Activated CD4-positive, alpha-beta memory T cell treated with anti-CD3 and anti-CD28 coated beads for 36 hours (primary cell): ENCODE data around the gene ZBED3. TPM values are rescaled to one million over a fixed set of nuclear protein-coding genes. Genes with fewer than 3 reads are reported as not detected.
"Not testable (repeated sequence)": the region's sequence is repeated elsewhere in the genome, so short reads cannot be mapped to it uniquely, and the experiment has no call there.

Experiments
- CTCF ChIA-PET: fragments of 350-600 bp; sonication (Branson Sonifier 250); formaldehyde crosslinking; loops from one replicate; lab custom pipeline; 2021; ENCODE audit warnings: antibody characterized with exemption, inconsistent platforms; lab: Charles Lee
- POLR2A ChIA-PET: fragments of 350-600 bp; sonication (Branson Sonifier 250); formaldehyde crosslinking; loops from one replicate; lab custom pipeline; 2021; ENCODE audit warnings: antibody characterized with exemption; lab: Charles Lee
- DNase-seq: peaks from one replicate; pipeline ENCODE4 v3.0.0-alpha.2; 2020
- H3K27ac Mint-ChIP-seq: one replicate; pipeline ENCODE4 v1.8.0; 2021; ENCODE audit warnings: mixed read lengths
- H3K27me3 Mint-ChIP-seq: one replicate; pipeline ENCODE4 v1.8.0; 2021; ENCODE audit warnings: mixed read lengths
- H3K36me3 Mint-ChIP-seq: one replicate; pipeline ENCODE4 v1.8.0; 2021; ENCODE audit warnings: mixed read lengths
- H3K4me1 Mint-ChIP-seq: one replicate; pipeline ENCODE4 v1.8.0; 2021; ENCODE audit warnings: low read depth, mixed read lengths
- H3K4me3 Mint-ChIP-seq: one replicate; pipeline ENCODE4 v1.8.0; 2021; ENCODE audit warnings: mild to moderate bottlenecking, mixed read lengths
- H3K9me3 Mint-ChIP-seq: one replicate; pipeline ENCODE4 v1.8.0; 2021; ENCODE audit warnings: mixed read lengths
- intact Hi-C: fragments of 100-400 bp; cut with micrococcal nuclease; formaldehyde crosslinking; loops from one replicate; pipeline ENCODE4 v1.15.1; 2023
- total RNA-seq, 2 experiments: library from RNA; stranded (reverse); gene quantifications; one replicate each; pipeline ENCODE4 v1.2.3, GENCODE V29; 2021

Gene ZBED3
- total RNA-seq, 2 experiments from 2014 or later = 0.61 to 1.2 TPM

DNA sequence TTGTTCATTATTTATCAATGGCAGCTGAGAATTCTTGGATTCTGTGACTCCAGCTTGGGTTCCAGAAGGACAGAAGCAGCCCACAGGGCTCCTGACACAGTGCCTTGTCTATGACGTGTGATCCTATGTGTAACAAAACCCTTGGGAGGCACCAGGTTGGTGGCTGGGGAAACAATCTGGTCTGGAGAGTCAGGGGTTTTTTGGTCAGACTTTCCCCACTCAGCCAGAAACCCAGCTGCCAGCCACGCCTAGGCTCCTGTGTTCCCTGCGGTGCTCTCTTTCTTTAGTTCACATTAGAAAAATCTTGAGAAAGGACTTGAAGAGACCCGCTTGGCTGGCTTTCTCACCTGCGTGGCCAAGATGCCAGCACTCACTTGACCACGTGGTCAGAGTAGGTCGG, 15.5 kb upstream of the ZBED3 start:
- Mint-ChIP-seq H3K27ac (no peak overlapping the region), H3K36me3 (peaks cover 2% of the 10 kb centered on the region), H3K4me3 (no peak overlapping the region), H3K27me3 (no peaks in the 10 kb centered on the region), H3K9me3 (no peaks in the 10 kb centered on the region), H3K4me1 (peaks cover 4% of the 10 kb centered on the region)
- CTCF ChIA-PET = no interaction called here
- no peak for DNase-seq
- intact Hi-C loops = no loop called here
- POLR2A ChIA-PET = interaction anchor here (0.5 to 0.6 kb wide), 2 partner anchors 322 to 740 kb away, joined by 3 read pairs; no protein-coding TSS in a partner anchor

DNA sequence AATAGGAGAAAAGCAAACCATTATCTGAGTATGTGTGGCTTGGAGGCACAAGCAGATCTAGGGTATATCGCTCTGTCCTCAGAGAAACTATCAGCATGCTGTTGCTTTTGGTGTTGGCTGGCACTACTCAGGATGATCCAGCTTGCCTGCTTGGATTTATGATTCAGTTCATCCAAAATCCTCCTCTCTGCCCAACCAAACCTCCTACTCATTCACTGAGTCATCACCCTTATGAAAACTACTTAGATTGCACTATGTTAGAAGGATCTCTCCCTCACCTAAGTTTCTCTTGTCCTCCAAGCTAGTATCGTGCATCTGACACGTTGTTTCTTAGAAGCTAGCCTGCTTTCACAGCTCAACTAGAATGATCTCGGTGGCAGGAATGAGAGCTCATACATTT, 14.2 kb upstream of the ZBED3 start:
- no peaks in the 10 kb centered on the region for H3K36me3 Mint-ChIP-seq

DNA sequence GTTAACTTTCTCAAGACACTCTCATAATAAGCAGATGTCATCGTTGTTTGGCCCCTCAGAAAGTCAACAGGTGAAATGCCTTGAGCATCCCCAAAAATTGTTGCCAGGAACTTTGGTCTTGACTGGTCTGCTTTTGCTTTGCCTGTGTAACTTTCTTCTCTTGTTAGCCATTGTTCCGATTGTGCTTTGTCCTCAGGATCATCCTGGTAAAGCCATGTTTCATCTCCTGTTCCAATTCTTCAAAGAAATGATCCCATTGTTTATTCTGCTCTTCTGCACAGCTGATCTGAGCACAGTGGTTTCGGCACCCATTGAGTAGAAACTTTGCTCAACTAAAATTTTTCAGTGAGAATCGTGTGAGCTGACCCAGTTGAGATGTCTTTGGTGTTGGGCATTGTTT, 8.1 kb upstream of the ZBED3 start:
- no peaks in the 10 kb centered on the region for H3K36me3 Mint-ChIP-seq
- POLR2A ChIA-PET = no interaction called here
- no peaks in the 10 kb centered on the region for H3K27me3 Mint-ChIP-seq
- no peaks in the 10 kb centered on the region for H3K4me1 Mint-ChIP-seq
- no peak overlapping the region for H3K27ac Mint-ChIP-seq
- H3K4me3 Mint-ChIP-seq = no peak overlapping the region
- H3K9me3 Mint-ChIP-seq = no peaks in the 10 kb centered on the region
- no peak for DNase-seq
- intact Hi-C loops = no loop called here
- CTCF ChIA-PET = no interaction called here

More for the DNA sequence above, 14.2 kb upstream of the ZBED3 start:
- DNase-seq = no peak
- CTCF ChIA-PET = interaction anchor here (0.6 kb wide), 1 partner anchor 157 kb away, joined by 3 read pairs; no protein-coding TSS in a partner anchor
- POLR2A ChIA-PET = no interaction called here
- Mint-ChIP-seq H3K4me3 (no peak overlapping the region), H3K27me3 (no peaks in the 10 kb centered on the region), H3K9me3 (no peaks in the 10 kb centered on the region), H3K27ac (no peak overlapping the region), H3K4me1 (peaks cover 4% of the 10 kb centered on the region)
- intact Hi-C loops = no loop called here

DNA sequence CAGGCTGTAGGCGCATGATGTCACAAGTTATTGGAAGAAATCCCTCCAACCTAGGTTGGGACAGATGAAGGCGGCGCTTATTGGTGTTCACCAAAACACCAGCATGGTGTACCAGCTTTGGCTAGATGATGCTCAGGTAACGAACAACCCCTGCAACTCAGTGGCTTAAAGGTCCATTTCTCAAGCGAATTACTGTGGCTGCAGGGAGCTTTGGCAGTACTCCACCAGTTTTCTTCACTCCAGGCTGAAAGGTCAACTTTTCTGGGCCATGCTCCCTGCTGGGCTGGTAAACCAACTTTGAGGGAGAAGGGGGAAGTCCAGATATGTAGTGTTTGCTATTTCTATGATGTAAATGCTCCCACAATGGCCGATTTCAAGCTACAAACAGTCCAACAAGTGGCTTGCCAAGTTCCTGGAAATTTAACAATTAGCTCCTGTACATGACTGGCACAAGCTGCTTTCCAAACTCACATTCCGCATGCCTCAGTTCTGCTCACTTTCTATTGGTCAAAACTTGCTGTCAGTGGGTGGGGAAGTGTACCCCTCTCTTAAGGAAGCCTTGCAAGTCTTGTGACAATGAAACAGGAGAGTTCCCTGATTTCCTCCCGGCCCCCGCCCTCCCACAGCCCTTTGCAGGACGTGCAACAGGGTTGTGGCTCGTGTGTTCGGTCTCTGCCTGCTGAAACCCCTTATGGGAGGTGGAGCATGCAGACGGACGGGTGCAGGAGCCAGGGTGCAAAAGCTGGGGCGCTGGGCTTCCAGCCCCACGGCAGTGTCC, 588 bp upstream of the ZBED3 start:
- no peak for DNase-seq
- H3K27ac Mint-ChIP-seq = no peak overlapping the region
- H3K27me3 Mint-ChIP-seq = peaks cover 4% of the 10 kb centered on the region
- POLR2A ChIA-PET = interaction anchor here (0.9 to 1.4 kb wide), 2 partner anchors 10 to 58 kb away, joined by 3 to 4 read pairs; partner anchors contain the start of gene AGGF1
- CTCF ChIA-PET = interaction anchor here (1.6 to 3.1 kb wide), 2 partner anchors 10 to 55 kb away, joined by 3 to 38 read pairs; no protein-coding TSS in a partner anchor
- no peaks in the 10 kb centered on the region for H3K36me3 Mint-ChIP-seq
- intact Hi-C loops = loop anchor here (2.0 kb wide), 1 partner anchor 57 kb away; the partner anchor contains the start of gene AGGF1
- peak overlapping the region; percentile 80 for H3K4me3 Mint-ChIP-seq
- H3K4me1 Mint-ChIP-seq = peaks cover 13% of the 10 kb centered on the region
- H3K9me3 Mint-ChIP-seq = no peaks in the 10 kb centered on the region

DNA sequence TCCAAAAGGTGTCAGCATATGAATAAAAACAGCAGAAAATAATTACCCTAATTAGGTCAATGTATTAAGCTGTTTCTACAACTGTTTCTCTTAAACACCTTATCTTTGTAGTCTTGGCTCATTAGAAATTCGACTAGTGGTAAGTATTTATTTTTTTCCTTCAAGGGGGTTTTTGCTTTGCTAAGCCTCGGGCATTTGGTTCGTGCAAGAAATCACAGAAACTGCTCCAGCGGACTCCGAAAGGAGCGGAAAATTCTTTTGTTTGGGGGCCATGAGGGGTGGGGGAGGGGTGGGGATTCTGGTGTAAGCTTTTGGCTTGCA, 757 bp downstream of the ZBED3 start:
- Mint-ChIP-seq H3K9me3 (no peaks in the 10 kb centered on the region), H3K4me1 (peaks cover 13% of the 10 kb centered on the region), H3K27me3 (peaks cover 4% of the 10 kb centered on the region), H3K4me3 (peak overlapping the region; percentile 80), H3K27ac (no peak overlapping the region), H3K36me3 (no peaks in the 10 kb centered on the region)
- intact Hi-C loops = loop anchor here (2.0 kb wide), 1 partner anchor 56 kb away; the partner anchor contains the start of gene AGGF1
- DNase-seq = no peak
- ChIA-PET CTCF (interaction anchor here (3.1 kb wide), 1 partner anchor 8 kb away, joined by 38 read pairs; no protein-coding TSS in a partner anchor), POLR2A (interaction anchor here (0.9 to 1.2 kb wide), 2 partner anchors 9 to 12 kb away, joined by 3 read pairs; no protein-coding TSS in a partner anchor)

DNA sequence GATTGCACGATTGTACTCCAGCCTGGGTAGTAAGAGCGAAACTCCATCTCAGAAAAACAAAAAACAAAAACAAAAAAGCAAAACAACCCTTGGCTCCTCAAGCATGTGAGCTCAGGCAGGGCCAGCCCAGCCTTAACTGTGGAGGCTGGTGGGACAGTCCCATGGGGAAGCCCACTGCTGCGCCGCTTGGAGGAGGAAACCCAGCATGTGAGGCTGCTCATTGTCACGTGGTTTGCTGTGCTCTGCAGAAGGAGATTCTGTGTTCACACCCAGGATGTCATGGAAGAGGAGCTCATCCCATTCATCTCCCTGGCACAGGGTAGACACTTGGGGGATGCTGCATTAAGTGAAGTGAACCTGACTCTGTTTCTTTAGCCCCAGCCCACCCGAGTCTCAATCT, 4.0 kb downstream of the ZBED3 start:
- intact Hi-C loops = no loop called here
- H3K9me3 Mint-ChIP-seq = no peaks in the 10 kb centered on the region
- ChIA-PET CTCF (no interaction called here), POLR2A (no interaction called here)
- no peak overlapping the region for H3K4me3 Mint-ChIP-seq
- H3K36me3 Mint-ChIP-seq = peaks cover 4% of the 10 kb centered on the region
- H3K27me3 Mint-ChIP-seq = peaks cover 3% of the 10 kb centered on the region
- no peak for DNase-seq
- H3K27ac Mint-ChIP-seq = no peak overlapping the region
- peaks cover 13% of the 10 kb centered on the region for H3K4me1 Mint-ChIP-seq

DNA sequence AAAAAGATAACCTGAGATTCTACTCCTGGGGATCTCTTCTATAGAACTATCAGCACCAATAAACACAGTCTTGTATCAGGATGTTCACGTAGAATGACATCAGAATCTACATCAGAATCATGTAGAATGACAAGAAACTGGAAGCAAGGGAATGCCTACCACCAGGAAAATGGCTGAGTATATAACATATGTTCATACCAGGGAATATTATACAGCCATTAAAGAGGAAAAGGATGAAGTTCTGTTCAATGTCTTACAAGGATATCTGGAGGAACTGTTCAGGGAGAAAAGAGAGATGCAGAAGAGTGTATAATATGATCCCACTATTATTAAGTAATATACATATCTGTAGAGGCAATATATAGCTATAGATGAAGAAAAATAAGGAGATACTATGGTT, 4.8 kb downstream of the ZBED3 start:
- Mint-ChIP-seq H3K9me3 (no peaks in the 10 kb centered on the region), H3K27me3 (peaks cover 2% of the 10 kb centered on the region), H3K36me3 (peaks cover 4% of the 10 kb centered on the region), H3K4me3 (no peak overlapping the region), H3K4me1 (peaks cover 8% of the 10 kb centered on the region), H3K27ac (no peak overlapping the region)
- ChIA-PET CTCF (no interaction called here), POLR2A (no interaction called here)
- DNase-seq = no peak
- intact Hi-C loops = no loop called here

DNA sequence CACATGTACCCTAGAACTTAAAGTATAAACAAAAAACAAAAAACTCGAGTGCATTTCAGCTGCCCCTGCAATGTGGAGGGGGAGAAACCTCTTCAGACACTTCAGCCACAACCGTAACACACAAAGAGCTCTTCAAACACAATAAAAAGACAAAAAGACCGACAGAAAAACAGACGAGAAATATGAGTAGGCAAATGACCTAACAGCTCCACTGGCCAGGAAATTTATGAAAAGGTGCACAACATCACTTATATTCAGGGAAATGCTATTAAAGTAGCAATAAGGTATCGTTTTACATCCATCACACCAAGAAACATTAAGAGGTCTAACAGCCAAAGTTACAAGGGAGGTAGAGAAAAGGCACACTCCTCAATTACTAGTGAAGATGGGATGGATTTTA, 6.2 kb downstream of the ZBED3 start:
- Mint-ChIP-seq H3K9me3 (no peaks in the 10 kb centered on the region), H3K36me3 (peaks cover 4% of the 10 kb centered on the region), H3K4me1 (peaks cover 5% of the 10 kb centered on the region), H3K4me3 (no peak overlapping the region), H3K27me3 (no peaks in the 10 kb centered on the region), H3K27ac (no peak overlapping the region)
- CTCF ChIA-PET = no interaction called here
- POLR2A ChIA-PET = no interaction called here
- intact Hi-C loops = no loop called here
- no peak for DNase-seq

DNA sequence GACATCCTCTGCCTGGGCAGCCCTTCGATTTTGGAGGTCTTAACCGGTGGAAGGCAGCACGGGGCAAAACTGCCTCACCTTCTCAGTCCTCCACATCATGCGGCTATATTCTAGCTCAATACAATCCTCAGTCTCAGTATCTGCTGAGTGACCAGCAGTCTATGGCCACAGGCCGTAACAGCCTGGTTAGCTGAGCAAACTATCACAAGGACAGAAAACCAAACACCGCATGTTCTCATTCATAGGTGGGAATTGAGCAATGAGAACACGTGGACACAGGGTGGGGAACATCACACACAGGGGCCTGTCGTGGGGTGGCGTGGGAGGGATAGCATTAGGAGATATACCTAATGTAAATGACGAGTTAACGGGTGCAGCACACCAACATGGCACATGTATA, 6.6 kb downstream of the ZBED3 start:
- CTCF ChIA-PET, H3K4me3 Mint-ChIP-seq, POLR2A ChIA-PET, intact Hi-C loops, DNase-seq, H3K27ac Mint-ChIP-seq, H3K9me3 Mint-ChIP-seq, H3K36me3 Mint-ChIP-seq, H3K27me3 Mint-ChIP-seq, H3K4me1 Mint-ChIP-seq: not testable (repeated sequence)

DNA sequence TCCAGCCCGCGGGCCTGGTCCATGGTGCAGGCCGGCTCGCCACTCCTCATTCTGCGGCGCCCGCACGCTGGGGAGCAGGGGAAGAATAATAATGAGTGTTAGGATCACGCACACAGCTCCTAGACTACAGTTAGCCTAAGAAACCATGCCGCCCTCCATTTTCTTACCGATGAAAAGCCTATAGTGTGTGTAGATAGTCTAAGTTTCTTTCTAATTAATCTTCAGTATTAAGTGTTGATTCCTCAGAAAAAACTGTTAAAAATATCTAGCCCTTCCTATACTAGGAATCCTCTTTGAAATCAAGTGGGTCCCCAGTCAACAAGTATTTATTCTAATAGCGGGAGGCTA, 9.3 kb downstream of the ZBED3 start:
- no peak for DNase-seq
- CTCF ChIA-PET = interaction anchor here (0.6 to 3.7 kb wide), 21 partner anchors 9 to 585 kb away, joined by 3 to 52 read pairs (median 4); partner anchors contain the start of genes AGGF1, WDR41 and ZBED3
- Mint-ChIP-seq H3K27ac (no peak overlapping the region), H3K9me3 (no peaks in the 10 kb centered on the region), H3K27me3 (no peaks in the 10 kb centered on the region), H3K4me1 (peaks cover 5% of the 10 kb centered on the region), H3K4me3 (peak overlapping the region; percentile 22), H3K36me3 (peaks cover 4% of the 10 kb centered on the region)
- POLR2A ChIA-PET = interaction anchor here (0.7 to 1.6 kb wide), 4 partner anchors 8 to 555 kb away, joined by 3 to 5 read pairs (median 3); partner anchors contain the start of gene AGGF1
- intact Hi-C loops = loop anchor here (1.0 kb wide), 1 partner anchor 210 kb away; no protein-coding TSS in a partner anchor

DNA sequence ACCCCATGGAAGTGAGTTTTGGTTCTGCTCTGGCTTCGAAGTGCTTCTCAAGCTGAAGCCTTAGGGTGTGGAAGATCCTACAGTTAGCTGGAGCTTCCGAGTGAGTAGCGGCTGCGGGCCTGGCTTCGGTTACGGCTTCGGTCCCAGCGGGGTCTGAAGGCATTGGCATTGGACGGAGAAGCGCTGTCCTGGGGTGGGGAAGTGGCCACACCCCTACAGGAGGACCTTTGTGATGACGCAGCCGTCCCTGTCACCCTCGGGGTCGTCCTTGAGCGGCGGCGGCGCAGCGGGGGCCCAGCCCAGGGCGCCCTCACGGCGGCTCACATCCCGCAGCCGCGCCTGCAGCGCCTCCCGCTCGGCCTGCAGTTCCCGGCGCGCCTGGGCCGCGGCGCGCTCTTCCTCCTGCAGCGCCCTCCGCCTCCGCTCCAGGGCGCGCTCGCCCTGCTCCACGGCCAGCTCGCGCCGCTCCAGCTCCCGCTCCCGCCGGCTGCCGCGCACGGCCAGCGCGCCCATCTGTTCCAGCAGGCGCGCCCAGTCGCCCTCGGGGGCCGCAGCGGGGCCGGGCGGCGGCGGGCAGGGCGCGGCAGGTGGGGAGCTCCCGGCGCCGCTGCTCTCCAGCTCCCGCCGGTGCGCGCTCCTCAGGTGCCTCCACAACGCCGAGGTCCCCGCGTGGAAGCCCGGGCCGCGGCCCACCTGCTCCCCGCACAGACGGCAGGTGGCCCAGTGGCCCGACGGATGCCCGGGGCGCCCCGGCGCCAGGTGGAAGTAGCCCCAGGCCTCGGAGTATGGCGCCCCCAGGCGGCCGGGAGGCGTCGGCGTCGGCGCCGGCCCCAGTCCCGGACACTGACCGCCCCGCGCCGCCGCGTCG, 9.9 kb downstream of the ZBED3 start:
- ChIA-PET POLR2A (interaction anchor here (1.0 to 1.6 kb wide), 4 partner anchors 9 to 287 kb away, joined by 3 to 5 read pairs (median 3); partner anchors contain the start of gene AGGF1), CTCF (interaction anchor here (0.6 to 3.7 kb wide), 26 partner anchors 9 to 1215 kb away, joined by 3 to 52 read pairs (median 4); partner anchors contain the start of genes AGGF1, WDR41 and ZBED3)
- H3K27ac Mint-ChIP-seq = no peak overlapping the region
- intact Hi-C loops = loop anchor here (1.0 kb wide), 1 partner anchor 209 kb away; no protein-coding TSS in a partner anchor
- peak; percentile 71 for DNase-seq
- H3K27me3 Mint-ChIP-seq = no peaks in the 10 kb centered on the region
- H3K36me3 Mint-ChIP-seq = peaks cover 4% of the 10 kb centered on the region
- peaks cover 5% of the 10 kb centered on the region for H3K4me1 Mint-ChIP-seq
- H3K9me3 Mint-ChIP-seq = no peaks in the 10 kb centered on the region
- peak overlapping the region; percentile 50 for H3K4me3 Mint-ChIP-seq
